Vagina (tissue), 2 donors: ENCODE data around the gene NUDT8. TPM values are rescaled to one million over a fixed set of nuclear protein-coding genes. Genes with fewer than 3 reads are reported as not detected.
"Not testable (repeated sequence)": the region's sequence is repeated elsewhere in the genome, so short reads cannot be mapped to it uniquely, and the experiment has no call there.

Experiments used
- DNase-seq, 2 donors: peaks; one replicate each; pipeline ENCODE4 v3.0.0-alpha.2; 2017; ENCODE audit errors: extremely low spot score in 2 of 2
- H3K27ac ChIP-seq: fragments of 200-600 bp; sonication (generic); one replicate; pipeline ENCODE4 v1.5.1; 2019
- H3K27me3 ChIP-seq: fragments of 200-600 bp; sonication (generic); one replicate; pipeline ENCODE4 v1.5.1; 2019
- H3K36me3 ChIP-seq, 2 donors: fragments of 200-600 bp; sonication (generic); one replicate each; pipeline ENCODE4 v1.5.1; 2017 to 2019
- H3K4me1 ChIP-seq: fragments of 200-600 bp; sonication (generic); one replicate; pipeline ENCODE4 v1.5.1; 2019
- H3K4me3 ChIP-seq, 2 donors: fragments of 200-600 bp; sonication (generic); 1 replicate in 1 of 2; 2 replicates in 1 of 2; pipeline ENCODE4 v1.5.1; 2016 to 2019
- H3K9me3 ChIP-seq: fragments of 200-600 bp; sonication (generic); one replicate; pipeline ENCODE4 v1.5.1; 2019
- CTCF ChIP-seq, 3 experiments: fragments of 450-650 bp in 2 of 3; fragments of 200-600 bp in 1 of 3; sonication (generic) in 1 of 3; IDR thresholded peaks; one replicate each; pipeline ENCODE4 v1.5.1; 2017 to 2019; ENCODE audit warnings: antibody characterized with exemption in 3 of 3, mild to moderate bottlenecking in 2 of 3, moderate library complexity in 2 of 3
- POLR2A ChIP-seq, 2 donors: fragments of 450-650 bp; IDR thresholded peaks; one replicate each; pipeline ENCODE4 v1.6.1; 2017; ENCODE audit warnings: antibody characterized with exemption in 2 of 2, mild to moderate bottlenecking in 2 of 2, moderate library complexity in 2 of 2
- POLR2AphosphoS5 ChIP-seq, 2 donors: sonication (generic); formaldehyde crosslinking; IDR thresholded peaks; one replicate each; pipeline ENCODE4 v1.9.0; 2017; ENCODE audit warnings: antibody characterized with exemption in 2 of 2, mild to moderate bottlenecking in 2 of 2, low read depth in 1 of 2; ENCODE audit not compliant: insufficient read depth in 1 of 2
- intact Hi-C: fragments of 100-400 bp; cut with DNase I; formaldehyde crosslinking; loops from one replicate; pipeline ENCODE4 v1.15.1; 2023
- total RNA-seq: library from RNA; depleted of rRNA; stranded (reverse); fragments of >200 nt; gene quantifications from one replicate; pipeline ENCODE4 v1.2.3, GENCODE V29; 2016

NUDT8 gene
- total RNA-seq, 1 donor from 2014 or later = 23.8 TPM

GRCh38 chr11:67620621-67621020 lies 9.1 kb downstream of the NUDT8 start:
- DNase-seq, H3K36me3 ChIP-seq, H3K4me3 ChIP-seq, intact Hi-C loops, H3K27me3 ChIP-seq, H3K27ac ChIP-seq, H3K9me3 ChIP-seq, H3K4me1 ChIP-seq: not testable (repeated sequence)

- H3K27me3 ChIP-seq, H3K27ac ChIP-seq, DNase-seq, H3K4me3 ChIP-seq, H3K36me3 ChIP-seq, H3K4me1 ChIP-seq, H3K9me3 ChIP-seq: not testable (repeated sequence)
- intact Hi-C loops = loop anchor here (10.0 kb wide), 1 partner anchor 215 kb away; the partner anchor contains the start of genes PPP1CA and TBC1D10C
Observed at GRCh38 chr11:67619683-67620618, 9.8 kb downstream of the NUDT8 start.

- H3K27me3 ChIP-seq, H3K4me1 ChIP-seq, DNase-seq, H3K9me3 ChIP-seq, H3K27ac ChIP-seq, H3K4me3 ChIP-seq, H3K36me3 ChIP-seq: not testable (repeated sequence)
- intact Hi-C loops = loop anchor here (10.0 kb wide), 1 partner anchor 214 kb away; the partner anchor contains the start of genes PPP1CA and TBC1D10C
Observed at GRCh38 chr11:67618901-67619659, 10.7 kb downstream of the NUDT8 start.

- no peak overlapping the region for H3K4me3 ChIP-seq
- peaks cover 0 to 2% of the 10 kb centered on the region in 2 donors for H3K36me3 ChIP-seq
- H3K9me3 ChIP-seq = no peaks in the 10 kb centered on the region
- DNase-seq = no peak
- no peak overlapping the region for H3K27ac ChIP-seq
- peaks cover 15% of the 10 kb centered on the region for H3K4me1 ChIP-seq
- intact Hi-C loops = loop anchor here (10.0 kb wide), 1 partner anchor 213 kb away; the partner anchor contains the start of genes PPP1CA and TBC1D10C
- TF ChIP-seq POLR2A (IDR thresholded peaks at IDR 0.05) (no peak), POLR2AphosphoS5 (IDR thresholded peaks at IDR 0.05; ENCODE audit: insufficient read depth in 1 of 2, low read depth in 1 of 2) (no peak), CTCF (IDR thresholded peaks at IDR 0.05) (no peak)
- H3K27me3 ChIP-seq = no peaks in the 10 kb centered on the region
Observed at GRCh38 chr11:67617243-67617953, 12.3 kb downstream of the NUDT8 start.

- Histone ChIP-seq H3K36me3 (peaks cover 0 to 10% of the 10 kb centered on the region in 2 donors), H3K27me3 (no peaks in the 10 kb centered on the region), H3K27ac (no peak overlapping the region), H3K4me3 (no peak overlapping the region), H3K9me3 (no peaks in the 10 kb centered on the region), H3K4me1 (peaks cover 15% of the 10 kb centered on the region)
- TF ChIP-seq POLR2A (IDR thresholded peaks at IDR 0.05) = no peak
- no peak for TF ChIP-seq CTCF (IDR thresholded peaks at IDR 0.05)
- no peak for TF ChIP-seq POLR2AphosphoS5 (IDR thresholded peaks at IDR 0.05; ENCODE audit: insufficient read depth in 1 of 2, low read depth in 1 of 2)
- intact Hi-C loops = loop anchor here (10.0 kb wide), 1 partner anchor 212 kb away; the partner anchor contains the start of genes PPP1CA and TBC1D10C
- no peak for DNase-seq
Observed at GRCh38 chr11:67616431-67617242, 13.1 kb downstream of the NUDT8 start.
